K562 (cell line): ENCODE data around the gene RNF223. TPM values are rescaled to one million over a fixed set of nuclear protein-coding genes. Genes with fewer than 3 reads are reported as not detected.

Experiments
- ARID2 ChIP-seq: fragments of 450-650 bp; IDR thresholded peaks from 2 replicates; pipeline ENCODE4 v1.6.1; 2017; ENCODE audit warnings: antibody characterized with exemption, mild to moderate bottlenecking
- ATF1 ChIP-seq, 2 experiments: fragments of 450-650 bp in 1 of 2; IDR thresholded peaks; 2 replicates each; pipeline ENCODE4 v1.6.1; 2016; ENCODE audit warnings: missing compliant biosample characterization in 1 of 2, missing genetic modification characterization in 1 of 2
- CBFB ChIP-seq: sonication (generic); formaldehyde crosslinking; IDR thresholded peaks from 2 replicates; pipeline ENCODE4 v1.4.0; 2020; ENCODE audit warnings: mild to moderate bottlenecking, missing genetic modification reagents
- CTCF ChIP-seq, 3 experiments: IDR thresholded peaks in 2 of 3; conservative IDR thresholded peaks in 1 of 3; 2 replicates each; pipeline ENCODE4 v1.5.1; 2011 to 2012; ENCODE audit warnings: low read length in 3 of 3, mild to moderate bottlenecking in 3 of 3, control low read depth in 2 of 3, improper control_type of control experiment in 1 of 3, inconsistent platforms in 1 of 3, low read depth in 1 of 3, mixed read lengths in 1 of 3, moderate library complexity in 1 of 3; ENCODE audit not compliant: insufficient read depth in 2 of 3
- CXXC5 ChIP-seq: fragments of 250-450 bp; sonication (Bioruptor Pico); IDR thresholded peaks from 2 replicates; pipeline ENCODE4 v1.8.0; 2022; ENCODE audit warnings: inconsistent platforms, mild to moderate bottlenecking, moderate library complexity
- FIP1L1 ChIP-seq: fragments of 200-400 bp; formaldehyde crosslinking; IDR thresholded peaks from 2 replicates; pipeline ENCODE4 v1.6.1; 2018; ENCODE audit warnings: mild to moderate bottlenecking, low read depth, low read length; ENCODE audit not compliant: poor library complexity, severe bottlenecking
- FOSL1 ChIP-seq: fragments of 200-800 bp; sonication (Bioruptor generic); conservative IDR thresholded peaks from 2 replicates; pipeline ENCODE4 v1.6.1; 2016; ENCODE audit warnings: missing genetic modification characterization, missing compliant biosample characterization
- HCFC1 ChIP-seq: IDR thresholded peaks from 2 replicates; pipeline ENCODE4 v1.6.1; 2012; ENCODE audit warnings: low read depth, low read length, improper control_type of control experiment
- ILF3 ChIP-seq: fragments of 450-650 bp; IDR thresholded peaks from 2 replicates; pipeline ENCODE4 v1.6.1; 2018; ENCODE audit warnings: antibody characterized with exemption, mild to moderate bottlenecking, moderate library complexity, borderline replicate concordance
- ILK ChIP-seq: fragments of 450-650 bp; IDR thresholded peaks from 2 replicates; pipeline ENCODE4 v1.6.1; 2016; ENCODE audit warnings: missing genetic modification characterization, low read depth, mild to moderate bottlenecking, missing compliant biosample characterization, moderate library complexity, borderline replicate concordance
- JUND ChIP-seq, 2 experiments: IDR thresholded peaks; 2 replicates in 1 of 2; 3 replicates in 1 of 2; pipeline ENCODE4 v1.6.1; 2011; ENCODE audit warnings: borderline replicate concordance in 2 of 2, low read depth in 2 of 2, low read length in 2 of 2, improper control_type of control experiment in 1 of 2, missing biosample characterization in 1 of 2, missing genetic modification characterization in 1 of 2, missing genetic modification reagents in 1 of 2
- KLF6 ChIP-seq: fragments of 250-450 bp; sonication (Bioruptor Pico); IDR thresholded peaks from 2 replicates; pipeline ENCODE4 v1.4.0; 2020; ENCODE audit warnings: mild to moderate bottlenecking, moderate library complexity, borderline replicate concordance
- MTA1 ChIP-seq: fragments of 450-650 bp; IDR thresholded peaks from 2 replicates; pipeline ENCODE4 v1.6.1; 2017; ENCODE audit warnings: borderline replicate concordance
- MYNN ChIP-seq, 2 experiments: sonication (generic); formaldehyde crosslinking in 1 of 2; IDR thresholded peaks; 2 replicates each; pipeline versions ENCODE4 v1.5.0 to v1.6.1; 2016 to 2020; ENCODE audit warnings: antibody characterized with exemption in 1 of 2, missing genetic modification reagents in 1 of 2
- NRF1 ChIP-seq, 2 experiments: fragments of 450-650 bp; IDR thresholded peaks in 1 of 2; conservative IDR thresholded peaks in 1 of 2; 2 replicates each; pipeline ENCODE4 v1.6.1; 2014; ENCODE audit warnings: mild to moderate bottlenecking in 2 of 2
- RB1 ChIP-seq: fragments of 450-650 bp; IDR thresholded peaks from 2 replicates; pipeline ENCODE4 v1.6.1; 2017; ENCODE audit warnings: low read depth, mild to moderate bottlenecking
- RBFOX2 ChIP-seq: fragments of 200-400 bp; formaldehyde crosslinking; IDR thresholded peaks from 2 replicates; pipeline ENCODE4 v1.6.1; 2017; ENCODE audit warnings: low read depth, mild to moderate bottlenecking, low read length, moderate library complexity
- STAG1 ChIP-seq: sonication (generic); formaldehyde crosslinking; IDR thresholded peaks from 2 replicates; pipeline ENCODE4 v1.5.0; 2020; ENCODE audit warnings: missing genetic modification reagents, borderline replicate concordance
- TEAD1 ChIP-seq, 2 experiments: fragments of 450-650 bp in 1 of 2; sonication (generic) in 1 of 2; formaldehyde crosslinking; IDR thresholded peaks; 2 replicates each; pipeline versions ENCODE4 v1.4.0 to v1.8.0; 2020 to 2022; ENCODE audit warnings: mild to moderate bottlenecking in 2 of 2, missing genetic modification reagents in 1 of 2
- TEAD2 ChIP-seq: fragments of 450-650 bp; IDR thresholded peaks from 2 replicates; pipeline ENCODE4 v1.6.1; 2016; ENCODE audit warnings: missing genetic modification characterization, control low read depth, missing compliant biosample characterization
- ZNF263 ChIP-seq: sonication (generic); formaldehyde crosslinking; IDR thresholded peaks from 2 replicates; pipeline ENCODE4 v1.8.0; 2022; ENCODE audit warnings: mild to moderate bottlenecking, missing genetic modification reagents, borderline replicate concordance
- polyA plus RNA-seq, 8 experiments: library from polyadenylated mRNA; depleted of rRNA in 4 of 8; stranded (reverse) in 5 of 8; unstranded in 3 of 8; fragments of >200 nt; fragmentation: Nextera tagmentation in 2 of 8; fragmentation: Illumina TruSeq in 1 of 8; extraction: Ambion mirVana in 2 of 8; extraction: Trizol in 1 of 8; gene quantifications; 2 replicates each; pipeline versions ENCODE4 v1.2.1 to v1.2.3, GENCODE V29; 2011 to 2014; ENCODE audit warnings: inconsistent platforms in 1 of 8, missing spikeins in 1 of 8
- total RNA-seq, 7 experiments: library from RNA; depleted of rRNA in 6 of 7; stranded (reverse); fragments of >200 nt in 6 of 7; fragmentation: Illumina TruSeq in 2 of 7; extraction: Trizol in 2 of 7; gene quantifications; 2 replicates each; pipeline versions ENCODE4 v1.2.1 to v1.2.3, GENCODE V29; 2011 to 2021; ENCODE audit warnings: low replicate concordance in 1 of 7
- TF ChIP-seq, protein P1 (sequence below), 2 experiments: IDR thresholded peaks; 2 replicates each; pipeline ENCODE4 v1.6.1; 2012; ENCODE audit warnings: improper control_type of control experiment in 2 of 2, low read depth in 2 of 2, low read length in 2 of 2, borderline replicate concordance in 1 of 2

The RNF223 gene
- total and polyA plus RNA-seq, 9 of the 15 experiments (the other 6 are each of a cell fraction or from before 2014, with no cell fraction given): 0.04 to 0.32 TPM; not detected in 7

DNA sequence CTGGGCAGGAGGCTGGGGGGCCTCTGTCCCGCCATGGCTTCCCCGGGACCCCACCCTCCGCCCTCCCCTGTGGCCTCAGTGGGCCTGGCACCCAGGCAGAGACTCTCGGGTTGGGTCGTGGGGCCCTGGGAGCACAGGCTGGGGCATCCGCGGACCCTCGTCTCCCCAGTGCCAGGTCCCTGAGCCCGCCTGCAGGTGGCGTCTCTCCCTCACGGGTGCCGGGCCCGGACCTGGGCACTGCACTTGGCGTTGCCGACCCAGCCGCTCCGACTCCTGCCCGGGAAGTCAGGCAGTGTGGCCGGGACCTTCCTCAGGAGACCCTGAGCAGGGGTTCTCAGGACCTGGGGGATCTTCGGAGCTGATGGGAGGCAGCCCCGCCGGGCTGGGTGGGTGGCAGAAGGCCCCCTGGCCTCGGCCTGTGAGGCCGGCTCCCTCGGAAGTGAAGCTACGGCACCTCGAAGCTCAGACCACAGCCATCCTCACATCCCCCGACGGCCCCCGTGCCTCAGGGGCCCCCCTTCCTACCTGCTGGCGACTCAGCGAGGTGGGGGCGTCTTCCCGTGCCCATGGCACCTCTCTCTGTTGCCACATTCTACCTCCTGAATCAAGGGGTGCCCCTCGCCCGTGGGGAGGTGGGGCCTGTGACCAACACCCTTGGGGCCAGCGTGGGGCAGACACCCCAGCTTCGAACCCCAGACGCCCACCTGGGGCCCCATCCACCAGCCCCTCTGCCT, 48.1 kb upstream of the RNF223 start (continued):
- TF ChIP-seq CTCF (IDR thresholded peaks at IDR 0.05 in 2 of 3, conservative IDR thresholded peaks at IDR 0.05 in 1 of 3; ENCODE audit: insufficient read depth in 2 of 3, low read depth in 1 of 3, low read length in 3 of 3) (peak; percentile 85 to 95 (median 92)), CXXC5 (peak; percentile 40; the same call in 1 of the 2 replicates), FOSL1 (tag) (no peak), KLF6 (no peak), ZNF263 (CRISPR knock-in tag) (peak; percentile 70; the same call in 1 of the 2 replicates), TEAD1 (CRISPR knock-in tag; IDR thresholded peaks at IDR 0.05) (0 out of 4 replicates have a peak, but pooled peaks of 1 of the 2 experiments have one; percentile 19), MYNN (IDR thresholded peaks at IDR 0.05) (0 out of 2 replicates have a peak, but pooled peaks have one; percentile 45), MYNN (CRISPR knock-in tag; IDR thresholded peaks at IDR 0.05) (no peak), HCFC1 (0 out of 2 replicates have a peak, but pooled peaks have one; percentile 16), FIP1L1 (peak; percentile 53), JUND (IDR thresholded peaks at IDR 0.05; ENCODE audit: borderline replicate concordance, low read depth, low read length) (peak; percentile 17; the same call in 1 of the 2 replicates), JUND (tag; IDR thresholded peaks at IDR 0.05; ENCODE audit: borderline replicate concordance, low read depth, low read length) (no peak), RB1 (peak; percentile 84), CBFB (CRISPR knock-in tag) (0 out of 2 replicates have a peak, but pooled peaks have one; percentile 20), MTA1 (no peak), ARID2 (peak; percentile 95), ATF1 (CRISPR knock-in tag; IDR thresholded peaks at IDR 0.05) (no peak), ATF1 (tag; IDR thresholded peaks at IDR 0.05) (0 out of 2 replicates have a peak, but pooled peaks have one; percentile 19), NRF1 (conservative IDR thresholded peaks at IDR 0.05 in 1 of 2, IDR thresholded peaks at IDR 0.05 in 1 of 2) (0 out of 4 replicates have a peak, but pooled peaks of 1 of the 2 experiments have one; percentile 29), ILK (tag) (no peak), RBFOX2 (peak; percentile 32; the same call in 1 of the 2 replicates), STAG1 (CRISPR knock-in tag) (peak; percentile 94), ILF3 (no peak), TEAD2 (no peak)
- TF ChIP-seq, protein P1, sequence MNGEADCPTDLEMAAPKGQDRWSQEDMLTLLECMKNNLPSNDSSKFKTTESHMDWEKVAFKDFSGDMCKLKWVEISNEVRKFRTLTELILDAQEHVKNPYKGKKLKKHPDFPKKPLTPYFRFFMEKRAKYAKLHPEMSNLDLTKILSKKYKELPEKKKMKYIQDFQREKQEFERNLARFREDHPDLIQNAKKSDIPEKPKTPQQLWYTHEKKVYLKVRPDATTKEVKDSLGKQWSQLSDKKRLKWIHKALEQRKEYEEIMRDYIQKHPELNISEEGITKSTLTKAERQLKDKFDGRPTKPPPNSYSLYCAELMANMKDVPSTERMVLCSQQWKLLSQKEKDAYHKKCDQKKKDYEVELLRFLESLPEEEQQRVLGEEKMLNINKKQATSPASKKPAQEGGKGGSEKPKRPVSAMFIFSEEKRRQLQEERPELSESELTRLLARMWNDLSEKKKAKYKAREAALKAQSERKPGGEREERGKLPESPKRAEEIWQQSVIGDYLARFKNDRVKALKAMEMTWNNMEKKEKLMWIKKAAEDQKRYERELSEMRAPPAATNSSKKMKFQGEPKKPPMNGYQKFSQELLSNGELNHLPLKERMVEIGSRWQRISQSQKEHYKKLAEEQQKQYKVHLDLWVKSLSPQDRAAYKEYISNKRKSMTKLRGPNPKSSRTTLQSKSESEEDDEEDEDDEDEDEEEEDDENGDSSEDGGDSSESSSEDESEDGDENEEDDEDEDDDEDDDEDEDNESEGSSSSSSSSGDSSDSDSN (IDR thresholded peaks at IDR 0.05; ENCODE audit: borderline replicate concordance in 1 of 2, low read depth in 2 of 2, low read length in 2 of 2): no peak
